GM12865 (cell line): ENCODE results near the gene CABCOCO1.

Experiments
- DNase-seq: peaks from one replicate; pipeline ENCODE4 v3.0.0; 2010; ENCODE audit warnings: low read depth
- H3K4me3 ChIP-seq: 2 replicates; pipeline ENCODE4 v1.5.1; 2011; ENCODE audit warnings: mild to moderate bottlenecking, low read depth, low read length, control low read depth
- CTCF ChIP-seq: IDR thresholded peaks from 2 replicates; pipeline ENCODE4 v1.5.1; 2011; ENCODE audit warnings: low read length, control low read depth, low read depth, inconsistent platforms; ENCODE audit not compliant: insufficient read depth; ENCODE audit errors: missing control alignments

The CABCOCO1 gene

DNA sequence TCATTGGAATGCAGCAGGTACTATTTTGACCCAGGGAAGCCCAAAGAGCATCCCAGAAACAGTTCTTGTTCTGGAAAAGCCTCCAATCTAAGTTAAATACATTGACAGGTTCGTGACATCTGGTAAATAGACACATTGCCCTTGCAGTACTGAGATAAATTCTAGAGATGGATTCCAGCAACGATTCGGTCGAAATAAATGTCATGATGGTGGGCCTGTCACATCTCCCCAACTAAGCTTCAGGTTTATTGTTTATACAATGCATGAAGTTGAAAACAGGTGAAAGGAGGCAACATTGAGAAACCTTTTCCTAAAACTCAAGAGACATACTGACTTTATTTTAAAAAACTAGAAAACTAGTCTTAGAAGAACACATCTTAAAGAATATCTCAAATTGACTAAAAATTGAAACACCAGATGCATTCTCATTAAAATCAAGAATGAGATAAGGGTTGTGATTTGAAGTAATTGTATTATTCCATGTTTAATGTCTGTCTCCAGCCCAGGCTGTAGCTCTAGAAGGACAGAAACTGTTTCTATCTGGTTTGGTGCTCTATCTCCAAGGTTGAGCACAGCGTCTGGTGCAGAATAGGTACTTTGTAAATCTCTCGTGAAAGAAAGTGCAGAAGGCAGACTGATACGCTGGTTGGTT is 114.0 kb downstream of the CABCOCO1 start:
- no peak for TF ChIP-seq CTCF
- H3K4me3 ChIP-seq: no peak overlapping the region
- no peak for DNase-seq

GRCh38 chr10:61778137-61778536 is 115.4 kb downstream of the CABCOCO1 start:
- no peak for TF ChIP-seq CTCF
- DNase-seq: no peak
- no peak overlapping the region for H3K4me3 ChIP-seq

GRCh38 chr10:61779276-61779675 is 116.5 kb downstream of the CABCOCO1 start:
- no peak for TF ChIP-seq CTCF
- no peak for DNase-seq
- H3K4me3 ChIP-seq: no peak overlapping the region

GRCh38 chr10:61779950-61780659 is 117.4 kb downstream of the CABCOCO1 start:
- H3K4me3 ChIP-seq: no peak overlapping the region
- TF ChIP-seq CTCF: no peak
- DNase-seq: no peak

DNA sequence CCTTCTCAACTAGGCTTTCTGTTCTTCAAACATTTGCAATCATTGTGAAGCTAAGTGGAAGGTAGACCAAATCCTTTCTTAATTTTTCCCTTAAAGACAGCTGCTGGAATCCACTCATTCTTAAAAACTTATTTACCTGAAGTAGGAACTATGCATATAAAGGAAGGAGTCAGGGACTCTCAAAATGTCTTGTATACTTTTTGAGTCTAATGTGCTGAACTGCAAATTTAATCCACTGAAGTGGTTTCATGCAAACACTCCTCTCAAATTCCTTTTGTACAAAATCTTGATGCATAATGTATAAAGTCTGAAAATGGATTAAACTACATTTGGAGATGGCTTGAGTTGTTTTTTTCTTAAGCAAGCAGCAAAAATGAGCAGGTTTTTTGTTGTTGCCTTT is 118.0 kb downstream of the CABCOCO1 start:
- DNase-seq: no peak
- TF ChIP-seq CTCF: no peak
- no peak overlapping the region for H3K4me3 ChIP-seq

DNA sequence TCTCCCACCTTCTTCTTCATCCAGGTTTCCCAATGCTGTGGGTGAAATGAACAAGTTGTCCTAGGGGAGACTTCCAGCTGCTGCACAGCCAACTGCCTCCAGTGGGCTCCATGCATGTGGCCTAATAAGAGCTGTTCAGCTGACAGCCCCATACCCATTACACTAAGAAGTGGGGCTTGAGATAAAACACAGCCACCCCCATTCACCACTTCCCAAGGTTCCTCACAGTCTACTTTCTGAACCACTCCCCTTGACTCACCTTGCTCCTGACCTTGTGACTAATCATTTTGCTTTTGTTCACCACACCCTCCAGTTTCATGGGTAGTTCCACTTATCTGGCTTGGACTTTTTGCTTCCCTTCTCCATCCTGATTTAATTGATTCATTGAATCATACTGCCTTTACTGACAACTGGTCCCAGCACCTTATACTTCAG is 119.3 kb downstream of the CABCOCO1 start:
- DNase-seq: no peak
- no peak for TF ChIP-seq CTCF

More for the DNA sequence above, 119.3 kb downstream of the CABCOCO1 start:
- H3K4me3 ChIP-seq: no peak overlapping the region
